Hematopoietic multipotent progenitor cell treated with erythropoietin and hydrocortisone succinate and interleukin-3 and kit ligand, for 6 days (in vitro differentiated cells): Measurements from ENCODE around the gene DUSP10.

Experiments
- DNase-seq: peaks from one replicate; pipeline ENCODE4 v3.0.0-alpha.2; 2015

DUSP10 gene

GRCh38 chr1:221712776-221713431 lies 29.0 kb downstream of the DUSP10 start:
- peak; percentile 79 for DNase-seq

DNA sequence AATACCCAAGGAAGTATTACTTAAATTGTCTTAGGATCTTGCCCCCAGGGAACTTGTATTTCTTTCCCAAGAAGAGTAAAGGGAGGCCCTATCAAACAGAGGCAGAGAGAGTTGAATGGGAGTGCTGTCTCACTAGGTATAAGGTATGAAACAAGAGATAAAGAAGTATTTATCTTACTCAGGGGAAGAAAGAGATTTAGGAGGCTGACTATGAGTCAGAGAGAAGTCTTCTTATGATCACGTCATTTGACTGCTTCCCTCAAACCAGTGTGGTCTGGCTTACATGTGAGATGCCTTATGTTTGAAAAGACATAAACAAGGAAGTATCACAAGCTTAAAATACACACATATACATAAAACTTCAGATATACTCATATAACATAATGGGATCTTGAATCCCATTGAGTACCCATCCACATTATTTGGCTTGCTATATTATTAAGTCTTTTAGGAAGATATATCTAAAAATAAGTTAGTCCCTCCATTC lies 29.6 kb downstream of the DUSP10 start:
- DNase-seq: peak; percentile 76

DNA sequence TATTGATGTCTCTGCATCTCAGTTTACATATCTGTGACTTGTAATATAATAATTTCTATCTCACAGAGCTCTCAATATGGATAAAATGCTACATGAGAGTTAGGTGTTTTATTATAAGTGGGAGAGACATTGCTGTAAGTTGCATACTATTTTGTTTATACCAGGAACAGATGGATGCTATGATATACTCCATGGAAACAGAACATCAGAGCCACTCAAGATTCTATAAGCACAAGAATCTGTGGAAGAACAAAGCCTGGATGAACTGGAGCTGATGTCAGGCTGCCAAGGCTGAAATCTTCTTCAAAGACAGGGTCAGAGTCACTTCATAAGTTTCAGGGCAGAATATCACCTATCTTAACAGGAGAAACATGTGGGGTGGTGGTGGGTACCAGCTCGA lies 30.2 kb downstream of the DUSP10 start:
- DNase-seq: no peak

DNA sequence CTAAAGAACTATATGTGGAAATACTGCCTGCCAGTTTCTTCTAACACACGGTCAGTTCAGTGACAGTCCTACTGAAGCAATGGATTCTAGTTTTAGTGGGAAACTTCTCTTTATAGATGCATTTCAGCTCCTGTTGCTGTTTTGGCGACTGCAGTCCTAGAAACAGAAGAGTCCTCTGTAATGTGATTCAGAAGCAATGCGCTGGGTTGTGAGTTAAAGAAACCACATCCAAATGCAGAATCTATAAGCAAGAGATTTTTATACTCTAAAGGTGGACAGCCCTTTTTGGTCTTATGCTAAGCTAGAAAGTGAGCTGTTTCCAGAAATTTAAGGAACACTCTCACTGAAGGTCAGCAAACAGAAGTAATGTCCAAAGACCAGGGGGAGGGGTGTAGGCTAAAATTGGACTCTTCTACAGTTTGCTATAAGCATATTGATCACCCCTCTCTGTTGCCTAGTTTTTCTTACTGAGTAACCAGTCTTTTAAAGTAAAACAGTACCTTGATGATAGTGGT lies 30.8 kb downstream of the DUSP10 start:
- no peak for DNase-seq

DNA sequence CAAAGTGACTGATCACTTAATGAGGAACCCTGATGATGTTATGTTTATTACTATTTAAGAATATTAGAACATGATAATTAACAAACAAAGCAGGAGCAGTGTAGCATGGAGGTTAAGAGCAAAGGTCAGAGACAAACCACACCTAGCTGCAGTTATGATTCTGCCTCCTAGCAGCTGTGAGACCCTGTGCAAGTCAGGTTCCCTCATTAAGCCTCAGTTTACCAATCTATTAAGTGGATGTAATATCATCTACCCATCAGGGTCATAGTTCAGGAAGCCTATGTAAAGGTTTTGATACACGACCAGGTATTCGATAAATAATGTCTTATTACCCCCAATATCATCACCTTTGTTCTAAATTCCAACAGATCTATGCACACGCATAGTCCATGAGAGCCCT lies 32.0 kb downstream of the DUSP10 start:
- no peak for DNase-seq

- peak; percentile 83 for DNase-seq
Observed at GRCh38 chr1:221708987-221709386, 32.9 kb downstream of the DUSP10 start.

DNA sequence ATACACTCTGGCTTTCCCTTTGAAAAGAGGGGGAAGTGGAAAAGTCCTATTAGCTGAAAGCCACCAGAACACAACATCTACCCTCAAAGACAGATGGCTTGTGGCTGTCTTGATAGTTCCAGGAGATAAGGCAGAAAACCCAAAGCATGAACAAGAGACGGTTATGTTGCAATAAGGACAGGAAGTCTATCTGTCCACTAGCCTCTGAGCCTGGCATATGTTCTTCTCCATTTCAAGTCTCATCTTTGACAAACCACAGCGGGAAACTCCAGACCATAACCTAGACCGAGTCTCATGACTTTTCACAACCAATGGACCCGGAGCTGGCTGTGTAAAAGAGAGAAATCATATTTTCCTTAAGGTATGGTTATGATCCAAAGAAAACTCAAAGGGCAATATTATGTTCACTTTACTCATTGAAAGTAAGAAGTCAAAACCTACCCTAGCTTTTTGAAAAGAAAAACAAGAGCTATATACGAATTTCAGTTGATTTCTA lies 33.8 kb downstream of the DUSP10 start:
- peak; percentile 98 for DNase-seq

DNA sequence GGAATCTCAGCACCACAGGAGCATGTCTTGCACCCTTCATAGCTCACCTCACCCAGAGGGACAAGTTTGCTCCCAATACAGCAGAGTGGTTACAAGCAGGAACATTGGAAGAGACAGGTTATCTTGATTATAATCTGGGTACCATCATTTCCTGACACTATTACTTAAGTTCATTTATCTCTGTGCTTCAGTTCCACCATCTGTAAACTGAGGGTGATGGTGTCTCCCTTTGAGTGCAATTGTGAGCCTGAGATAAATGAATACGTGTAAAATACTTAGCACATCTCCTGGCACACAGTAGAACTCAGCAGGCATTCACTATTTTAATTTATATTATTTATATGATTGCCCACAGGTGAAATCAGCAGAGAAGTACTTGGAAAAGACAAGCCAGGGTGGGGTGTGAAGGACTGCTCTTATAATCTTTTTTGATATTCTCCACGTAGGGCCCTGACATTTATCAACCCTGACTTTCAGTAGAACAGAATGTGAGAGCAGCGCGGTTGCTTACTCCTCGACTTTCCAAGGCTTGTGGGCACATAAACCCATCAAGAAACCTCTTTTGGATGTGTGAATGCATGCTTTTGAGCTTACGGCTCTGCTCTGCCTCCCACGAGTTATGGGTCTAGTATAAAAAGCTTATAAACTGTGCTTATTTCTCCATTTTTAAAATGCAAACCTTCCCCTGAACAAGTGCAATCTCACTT lies 34.9 kb downstream of the DUSP10 start:
- peak; percentile 60 for DNase-seq

- DNase-seq: no peak
Observed at GRCh38 chr1:221706191-221706590, 35.7 kb downstream of the DUSP10 start.

DNA sequence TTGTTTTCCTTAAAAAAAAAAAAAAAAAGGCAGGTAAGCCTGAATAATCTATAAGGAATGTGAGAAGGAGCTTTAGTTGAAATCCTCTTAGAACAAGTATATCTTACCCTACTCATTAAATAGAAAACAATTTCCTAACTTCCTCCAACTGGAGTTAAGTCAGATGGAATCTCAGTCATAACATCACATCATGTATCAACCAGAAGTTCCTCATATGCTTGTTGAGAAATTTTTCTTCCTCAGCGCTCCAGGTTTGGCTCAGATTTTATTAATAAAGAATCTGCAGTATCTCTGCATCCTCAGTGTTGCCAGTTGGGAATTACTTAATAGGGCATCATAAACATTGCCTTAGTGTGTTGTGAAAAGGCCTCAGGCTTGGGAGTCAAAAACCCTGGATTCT lies 37.6 kb downstream of the DUSP10 start:
- DNase-seq: no peak

DNA sequence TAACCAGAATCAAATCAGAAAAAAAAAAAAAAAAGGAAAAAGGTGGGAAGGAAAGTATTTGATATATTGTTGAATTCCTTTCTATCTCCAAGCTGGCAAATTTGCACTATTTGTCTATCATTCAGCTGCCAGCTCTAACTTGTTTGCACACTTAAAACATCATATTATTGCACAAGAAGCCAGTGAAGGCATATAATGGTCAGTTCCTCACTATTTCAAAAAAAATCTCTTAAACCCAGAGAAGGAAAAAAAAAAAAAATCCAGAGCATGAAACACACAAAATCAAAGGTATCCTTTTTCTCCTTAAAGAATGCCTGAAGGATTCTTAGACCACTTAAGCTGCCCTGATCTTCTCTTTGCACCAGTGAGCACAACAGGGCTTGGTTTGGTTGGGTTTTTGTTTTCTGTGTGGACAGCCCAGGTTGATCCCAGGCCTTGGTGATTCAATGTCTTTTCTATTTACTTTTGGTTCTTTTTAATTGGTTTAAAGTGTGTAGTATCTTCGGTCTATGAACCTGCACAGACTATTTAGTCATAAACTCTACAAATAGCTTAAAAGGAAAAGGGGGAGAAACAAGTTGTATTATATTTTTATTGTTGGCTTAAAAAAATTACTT lies 40.2 kb downstream of the DUSP10 start:
- no peak for DNase-seq

- no peak for DNase-seq
Observed at GRCh38 chr1:221700948-221701347, 40.9 kb downstream of the DUSP10 start.

- DNase-seq: no peak
Observed at GRCh38 chr1:221700536-221700935, 41.4 kb downstream of the DUSP10 start.

DNA sequence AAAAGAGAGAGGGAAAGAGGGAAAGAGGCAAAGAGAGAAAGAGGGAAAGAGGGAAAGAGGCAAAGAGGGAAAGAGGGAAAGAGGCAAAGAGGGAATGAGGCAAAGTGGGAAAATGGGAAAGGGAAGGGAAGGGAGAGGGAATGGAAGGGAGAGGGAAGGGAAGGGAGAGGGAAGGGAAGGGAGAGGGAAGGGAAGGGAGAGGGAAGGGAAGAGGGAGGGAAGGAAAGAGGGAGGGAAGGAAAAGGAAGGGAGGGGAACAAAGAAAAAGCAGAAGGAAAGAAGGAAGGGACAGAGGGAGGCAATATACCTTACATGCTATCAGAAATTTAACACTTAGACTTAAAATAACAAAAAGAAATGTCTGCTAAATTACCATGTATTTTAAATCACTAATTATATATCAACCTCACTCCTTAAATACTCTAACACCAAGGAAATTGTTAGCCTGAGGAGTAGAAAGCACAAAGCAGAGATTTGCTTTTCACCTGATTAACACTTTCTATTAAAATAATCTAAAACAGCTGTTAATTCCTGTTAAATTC lies 41.8 kb downstream of the DUSP10 start:
- no peak for DNase-seq

DNA sequence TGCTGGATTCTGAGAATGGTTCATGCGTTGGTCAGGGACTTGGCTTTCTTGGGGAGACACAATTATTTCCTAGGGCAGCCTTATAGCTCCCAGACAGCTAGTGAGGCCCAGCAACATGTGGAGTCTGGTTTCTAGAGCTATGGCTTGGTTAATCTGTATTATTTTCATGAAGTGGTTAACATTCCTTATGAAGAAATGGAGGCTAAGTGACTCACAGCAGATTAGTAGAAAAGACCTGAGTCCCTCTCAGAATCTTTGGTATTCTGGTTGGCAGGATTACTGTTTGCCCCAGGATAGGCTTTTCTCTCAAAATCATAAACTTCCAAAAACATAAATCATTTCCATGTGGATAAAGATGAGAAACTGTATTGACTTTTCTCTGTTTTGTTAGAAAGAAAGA lies 42.3 kb downstream of the DUSP10 start:
- no peak for DNase-seq

DNA sequence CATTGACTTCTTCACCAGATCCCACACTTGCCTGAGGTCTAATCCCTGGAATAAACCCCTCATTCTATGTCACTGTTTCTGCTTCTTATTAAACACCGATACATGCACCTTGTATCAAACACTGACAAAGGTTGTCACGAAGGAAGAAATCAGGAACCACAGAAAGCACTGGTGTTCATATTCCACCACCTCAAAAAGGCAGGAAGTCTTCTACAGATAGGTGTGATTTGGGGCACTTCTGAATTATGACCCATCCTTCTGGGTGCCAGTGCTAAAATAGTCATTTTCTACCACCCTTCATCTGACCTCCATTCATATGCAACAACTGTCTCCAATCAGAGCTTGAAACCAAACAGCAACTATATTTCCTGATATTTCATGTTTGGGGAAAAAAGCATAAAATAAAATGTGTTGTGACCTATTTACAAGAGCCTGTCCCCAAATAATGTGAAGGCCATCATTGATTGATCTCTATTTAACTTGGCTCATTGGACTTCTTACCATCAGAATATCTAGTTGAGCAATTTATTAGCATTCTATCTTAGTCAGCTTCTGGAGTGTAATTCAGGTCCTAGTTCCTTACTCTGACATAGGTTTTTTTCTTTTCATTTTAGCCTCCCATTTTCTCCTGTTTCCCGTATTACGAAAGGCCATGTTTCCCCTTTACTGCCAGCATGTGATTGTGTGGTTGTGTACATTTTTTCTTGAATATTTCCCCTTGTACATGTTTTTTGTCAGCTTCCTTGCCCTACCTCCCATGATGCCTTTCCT lies 43.1 kb downstream of the DUSP10 start:
- DNase-seq: no peak

- no peak for DNase-seq
Observed at GRCh38 chr1:221697923-221698425, 43.9 kb downstream of the DUSP10 start.

GRCh38 chr1:221696718-221697461 lies 45.0 kb downstream of the DUSP10 start:
- no peak for DNase-seq

- no peak for DNase-seq
Observed at GRCh38 chr1:221696027-221696426, 45.9 kb downstream of the DUSP10 start.

- no peak for DNase-seq
Observed at GRCh38 chr1:221695301-221695700, 46.6 kb downstream of the DUSP10 start.

DNA sequence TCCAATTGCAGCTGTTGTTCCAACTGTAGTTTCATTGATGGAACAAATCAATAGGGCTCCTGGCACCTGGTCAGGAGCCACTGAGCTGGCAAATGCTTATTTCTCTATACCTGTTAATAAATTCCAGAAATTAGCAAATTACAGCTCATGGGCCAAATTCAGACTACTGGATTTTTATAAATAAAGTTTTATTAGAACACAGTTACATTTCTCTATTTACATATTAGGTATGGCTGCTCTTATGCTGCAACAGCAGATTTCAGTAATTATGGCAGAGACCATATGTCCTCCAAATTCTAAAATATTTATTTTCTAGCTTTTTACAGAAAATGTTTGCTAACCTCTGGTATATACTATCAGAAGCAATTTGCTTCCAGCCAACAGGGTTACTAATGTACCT lies 47.8 kb downstream of the DUSP10 start:
- DNase-seq: no peak

DNA sequence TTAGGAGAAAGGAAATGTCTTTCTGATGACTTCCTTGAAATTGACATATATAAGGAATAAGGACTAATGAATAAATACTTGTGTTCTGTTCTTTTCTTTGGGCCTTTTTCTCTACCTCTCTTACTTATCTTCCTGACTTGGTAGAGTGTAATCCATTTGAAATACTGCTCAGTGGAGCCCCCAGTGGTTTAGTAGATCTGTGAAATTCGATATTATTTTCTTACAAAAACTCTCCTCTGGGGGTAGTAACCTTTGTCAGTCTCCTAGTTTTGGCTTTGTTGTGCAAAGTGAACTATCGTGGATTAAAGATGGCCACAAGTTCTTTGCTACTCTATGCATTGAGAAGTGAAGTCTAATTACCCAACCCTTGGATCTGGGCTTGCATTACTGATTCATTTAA lies 48.8 kb downstream of the DUSP10 start:
- DNase-seq: no peak
